IPS-18a (cell line): ENCODE data around the gene FAM240B.

Experiments used
- H3K27ac ChIP-seq: one replicate; pipeline ENCODE4 v1.5.1; 2013; ENCODE audit warnings: low read length
- H3K27me3 ChIP-seq: one replicate; pipeline ENCODE4 v1.6.1; 2013; ENCODE audit warnings: mild to moderate bottlenecking, low read length; ENCODE audit not compliant: control insufficient read depth, insufficient read depth
- H3K36me3 ChIP-seq: one replicate; pipeline ENCODE4 v1.6.1; 2013; ENCODE audit warnings: low read depth, low read length; ENCODE audit not compliant: control insufficient read depth
- H3K4me1 ChIP-seq: one replicate; pipeline ENCODE4 v1.6.1; 2013; ENCODE audit warnings: low read depth, low read length; ENCODE audit not compliant: control insufficient read depth
- H3K4me3 ChIP-seq: one replicate; pipeline ENCODE4 v1.5.1; 2013; ENCODE audit warnings: low read length
- H3K9ac ChIP-seq: one replicate; pipeline ENCODE4 v1.6.1; 2013; ENCODE audit warnings: mild to moderate bottlenecking, low read length, moderate library complexity
- H3K9me3 ChIP-seq: one replicate; pipeline ENCODE4 v1.6.1; 2013; ENCODE audit warnings: low read depth, low read length; ENCODE audit not compliant: control insufficient read depth

The FAM240B gene

GRCh38 chr9:38733503-38733902 lies 13.6 kb upstream of the FAM240B start:
- Histone ChIP-seq H3K4me3 (no peak overlapping the region), H3K27ac (no peak overlapping the region), H3K36me3 (no peaks in the 10 kb centered on the region), H3K27me3 (no peaks in the 10 kb centered on the region), H3K9ac (no peak overlapping the region), H3K4me1 (no peaks in the 10 kb centered on the region), H3K9me3 (no peaks in the 10 kb centered on the region)

- Histone ChIP-seq H3K27me3 (no peaks in the 10 kb centered on the region), H3K27ac (no peak overlapping the region)
Measured at GRCh38 chr9:38732885-38733284, 13.0 kb upstream of the FAM240B start.

GRCh38 chr9:38727497-38728001 lies 7.6 kb upstream of the FAM240B start:
- no peaks in the 10 kb centered on the region for H3K36me3 ChIP-seq
- no peaks in the 10 kb centered on the region for H3K27me3 ChIP-seq
- no peak overlapping the region for H3K9ac ChIP-seq
- H3K9me3 ChIP-seq = no peaks in the 10 kb centered on the region
- peaks cover 4% of the 10 kb centered on the region for H3K4me1 ChIP-seq
- no peak overlapping the region for H3K27ac ChIP-seq
- no peak overlapping the region for H3K4me3 ChIP-seq

More at GRCh38 chr9:38732885-38733284, 13.0 kb upstream of the FAM240B start:
- H3K9ac ChIP-seq = no peak overlapping the region
- peaks cover under 1% of the 10 kb centered on the region for H3K4me1 ChIP-seq
- no peaks in the 10 kb centered on the region for H3K36me3 ChIP-seq
- H3K9me3 ChIP-seq = no peaks in the 10 kb centered on the region
- no peak overlapping the region for H3K4me3 ChIP-seq

GRCh38 chr9:38724754-38725153 lies 4.8 kb upstream of the FAM240B start:
- Histone ChIP-seq H3K36me3 (no peaks in the 10 kb centered on the region), H3K4me3 (no peak overlapping the region), H3K9ac (no peak overlapping the region), H3K9me3 (no peaks in the 10 kb centered on the region), H3K4me1 (peaks cover 4% of the 10 kb centered on the region), H3K27me3 (no peaks in the 10 kb centered on the region), H3K27ac (no peak overlapping the region)

GRCh38 chr9:38718148-38718547 lies 1.8 kb downstream of the FAM240B start:
- Histone ChIP-seq H3K9ac (no peak overlapping the region), H3K4me3 (no peak overlapping the region), H3K27ac (no peak overlapping the region), H3K4me1 (no peaks in the 10 kb centered on the region), H3K9me3 (no peaks in the 10 kb centered on the region), H3K27me3 (no peaks in the 10 kb centered on the region), H3K36me3 (no peaks in the 10 kb centered on the region)

GRCh38 chr9:38715684-38716083 lies 4.2 kb downstream of the FAM240B start:
- H3K4me1 ChIP-seq = no peaks in the 10 kb centered on the region
- H3K4me3 ChIP-seq = no peak overlapping the region
- no peak overlapping the region for H3K9ac ChIP-seq
- no peaks in the 10 kb centered on the region for H3K27me3 ChIP-seq
- no peak overlapping the region for H3K27ac ChIP-seq
- H3K9me3 ChIP-seq = no peaks in the 10 kb centered on the region
- no peaks in the 10 kb centered on the region for H3K36me3 ChIP-seq

GRCh38 chr9:38713426-38713825 lies 6.5 kb downstream of the FAM240B start:
- Histone ChIP-seq H3K9ac (no peak overlapping the region), H3K9me3 (no peaks in the 10 kb centered on the region), H3K36me3 (no peaks in the 10 kb centered on the region), H3K4me1 (peaks cover 7% of the 10 kb centered on the region), H3K27ac (no peak overlapping the region), H3K27me3 (no peaks in the 10 kb centered on the region), H3K4me3 (no peak overlapping the region)

- no peak overlapping the region for H3K9ac ChIP-seq
- no peak overlapping the region for H3K27ac ChIP-seq
- no peaks in the 10 kb centered on the region for H3K36me3 ChIP-seq
- peaks cover 7% of the 10 kb centered on the region for H3K4me1 ChIP-seq
- no peaks in the 10 kb centered on the region for H3K27me3 ChIP-seq
- H3K9me3 ChIP-seq = no peaks in the 10 kb centered on the region
- H3K4me3 ChIP-seq = no peak overlapping the region
Measured at GRCh38 chr9:38708759-38709158, 11.2 kb downstream of the FAM240B start.

GRCh38 chr9:38707885-38708637 lies 11.9 kb downstream of the FAM240B start:
- Histone ChIP-seq H3K36me3 (no peaks in the 10 kb centered on the region), H3K27ac (no peak overlapping the region)

GRCh38 chr9:38706493-38706892 lies 13.4 kb downstream of the FAM240B start:
- no peak overlapping the region for H3K4me3 ChIP-seq
- no peaks in the 10 kb centered on the region for H3K9me3 ChIP-seq
- no peaks in the 10 kb centered on the region for H3K27me3 ChIP-seq
- no peak overlapping the region for H3K27ac ChIP-seq
- no peaks in the 10 kb centered on the region for H3K36me3 ChIP-seq
- H3K4me1 ChIP-seq = peaks cover 7% of the 10 kb centered on the region
- H3K9ac ChIP-seq = no peak overlapping the region

More at GRCh38 chr9:38707885-38708637, 11.9 kb downstream of the FAM240B start:
- peaks cover 7% of the 10 kb centered on the region for H3K4me1 ChIP-seq
- H3K9ac ChIP-seq = no peak overlapping the region
- H3K9me3 ChIP-seq = no peaks in the 10 kb centered on the region
- no peaks in the 10 kb centered on the region for H3K27me3 ChIP-seq
- H3K4me3 ChIP-seq = no peak overlapping the region

- Histone ChIP-seq H3K27me3 (no peaks in the 10 kb centered on the region), H3K36me3 (no peaks in the 10 kb centered on the region), H3K9me3 (no peaks in the 10 kb centered on the region), H3K9ac (no peak overlapping the region), H3K4me3 (no peak overlapping the region), H3K27ac (no peak overlapping the region), H3K4me1 (peaks cover 7% of the 10 kb centered on the region)
Measured at GRCh38 chr9:38705917-38706316, 14.0 kb downstream of the FAM240B start.

GRCh38 chr9:38700695-38701094 lies 19.2 kb downstream of the FAM240B start:
- no peak overlapping the region for H3K4me3 ChIP-seq
- H3K9me3 ChIP-seq = no peaks in the 10 kb centered on the region
- no peaks in the 10 kb centered on the region for H3K27me3 ChIP-seq
- no peaks in the 10 kb centered on the region for H3K4me1 ChIP-seq
- no peak overlapping the region for H3K27ac ChIP-seq
- H3K9ac ChIP-seq = no peak overlapping the region
- H3K36me3 ChIP-seq = no peaks in the 10 kb centered on the region
